DMS 273 (cell line): Measurements from ENCODE around the gene EEA1.
"Not testable (repeated sequence)": the region's sequence is repeated elsewhere in the genome, so short reads cannot be mapped to it uniquely, and the experiment has no call there.

Experiments used
- DNase-seq: peaks from one replicate; lab custom pipeline; 2025; ENCODE audit not compliant: unreplicated experiment; lab: John Stamatoyannopoulos, UW

Gene EEA1

GRCh38 chr12:92814584-92814983 is 114.5 kb downstream of the EEA1 start:
- DNase-seq, result no peak

DNA sequence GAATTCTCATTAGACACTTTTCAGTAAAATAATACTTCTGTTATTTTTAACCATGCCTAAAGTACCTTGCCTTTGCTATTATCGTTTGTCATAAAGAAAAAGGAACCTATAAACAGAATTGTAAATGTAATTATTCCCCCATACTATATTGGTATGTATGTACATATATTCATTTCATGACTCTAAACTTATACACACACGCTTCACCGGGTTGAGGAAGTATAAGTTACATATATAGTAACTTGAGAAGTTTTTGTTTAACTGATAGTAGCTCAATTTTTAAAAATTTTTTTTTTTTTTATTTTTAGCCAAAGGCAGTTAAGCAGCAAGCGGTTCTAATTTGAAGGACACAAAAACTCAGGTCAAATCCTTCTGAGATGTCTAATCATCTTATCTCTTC is 118.7 kb downstream of the EEA1 start:
- no peak for DNase-seq

GRCh38 chr12:92803903-92804302 is 125.2 kb downstream of the EEA1 start:
- no peak for DNase-seq

- no peak for DNase-seq
Measured at GRCh38 chr12:92802906-92803305, 126.2 kb downstream of the EEA1 start.

GRCh38 chr12:92796650-92797049 is 132.4 kb downstream of the EEA1 start:
- no peak for DNase-seq

DNA sequence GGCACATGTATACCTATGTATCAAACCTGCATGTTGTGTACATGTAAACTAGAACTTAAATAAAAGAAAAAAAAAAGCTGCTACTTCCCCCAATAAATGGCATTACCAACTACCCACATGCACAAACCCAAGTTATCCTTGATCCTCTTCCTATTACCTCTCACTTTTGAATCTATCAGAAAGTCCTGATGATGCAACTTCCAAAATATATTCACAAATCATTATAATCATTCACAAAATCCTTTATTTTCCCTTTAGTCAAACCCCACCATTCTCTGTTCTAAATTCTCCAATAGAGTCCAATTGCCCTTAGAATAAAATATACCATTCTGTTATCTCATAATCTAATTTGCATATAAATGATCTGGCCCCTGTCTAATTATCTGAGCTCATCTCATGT is 134.3 kb downstream of the EEA1 start:
- no peak for DNase-seq

DNA sequence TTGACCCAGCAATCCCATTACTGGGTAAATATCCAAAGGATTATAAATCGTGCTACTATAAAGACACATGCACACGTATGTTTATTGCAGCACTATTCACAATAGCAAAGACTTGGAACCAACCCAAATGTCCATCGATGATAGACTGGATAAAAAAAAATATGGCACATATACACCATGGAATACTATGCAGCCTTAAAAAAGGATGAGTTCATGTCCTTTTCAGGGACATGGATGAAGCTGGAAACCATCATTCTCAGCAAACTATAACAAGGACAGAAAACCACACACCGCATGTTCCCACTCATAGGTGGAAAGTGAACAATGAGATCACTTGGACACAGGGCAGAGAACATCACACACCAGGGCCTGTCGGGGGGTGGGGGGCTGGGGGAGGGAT is 134.7 kb downstream of the EEA1 start:
- DNase-seq, result not testable (repeated sequence)

- no peak for DNase-seq
Measured at GRCh38 chr12:92786045-92786444, 143.1 kb downstream of the EEA1 start.

DNA sequence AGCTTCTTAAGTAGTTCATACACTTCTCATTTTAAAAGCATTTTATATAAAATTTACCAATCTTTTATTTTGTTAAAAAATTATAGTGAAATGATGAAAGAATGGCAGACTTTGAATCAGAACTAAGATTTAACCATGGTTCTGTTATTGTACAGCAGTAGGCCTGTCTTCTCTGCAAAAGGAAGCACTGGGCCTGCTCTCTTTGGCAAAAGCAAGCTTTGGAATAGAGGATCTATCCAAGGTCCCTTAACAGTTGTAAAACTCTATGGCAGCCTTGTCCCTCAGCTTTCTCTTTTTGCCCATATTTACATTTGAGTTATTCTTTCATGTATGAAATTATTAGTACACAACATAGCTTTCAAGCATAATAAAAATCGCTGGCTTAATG is 143.5 kb downstream of the EEA1 start:
- DNase-seq, result no peak

DNA sequence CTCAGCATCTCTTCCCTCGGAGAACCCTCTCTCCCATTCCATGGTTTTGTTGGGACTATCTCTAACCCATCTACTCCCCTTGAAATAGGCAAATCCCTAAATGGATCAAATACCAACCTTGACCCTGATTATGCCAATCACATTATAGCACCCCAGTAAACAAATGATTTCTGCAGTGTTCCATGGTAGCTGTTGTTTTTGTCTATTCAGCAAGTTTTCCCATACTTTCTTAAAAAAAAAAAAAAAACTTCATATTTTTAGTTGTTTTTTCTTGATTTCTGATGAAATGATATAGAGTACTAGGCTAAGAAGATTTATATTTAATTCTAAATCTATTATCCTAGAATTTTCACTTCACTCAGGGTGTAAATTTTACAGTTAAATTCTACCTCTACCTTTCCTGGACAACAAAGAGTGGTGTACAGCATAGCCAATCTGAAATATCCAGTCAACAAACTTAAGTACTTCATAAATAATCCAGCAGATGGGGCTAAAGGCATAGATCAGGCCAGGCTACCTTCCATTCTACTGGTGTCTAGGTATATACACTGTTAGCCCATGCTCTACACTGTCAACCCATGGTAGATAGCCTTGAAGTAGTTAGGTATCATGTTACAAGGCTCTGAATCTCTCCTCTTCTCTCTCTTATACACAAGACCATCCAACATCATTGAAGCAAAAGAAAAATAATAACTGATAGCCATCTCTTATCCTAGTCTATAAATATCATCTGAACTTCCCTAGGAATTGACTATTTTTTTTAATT is 144.1 kb downstream of the EEA1 start:
- DNase-seq, result peak; percentile 77

GRCh38 chr12:92784356-92784755 is 144.7 kb downstream of the EEA1 start:
- DNase-seq, result no peak

- no peak for DNase-seq
Measured at GRCh38 chr12:92779902-92780301, 149.2 kb downstream of the EEA1 start.

DNA sequence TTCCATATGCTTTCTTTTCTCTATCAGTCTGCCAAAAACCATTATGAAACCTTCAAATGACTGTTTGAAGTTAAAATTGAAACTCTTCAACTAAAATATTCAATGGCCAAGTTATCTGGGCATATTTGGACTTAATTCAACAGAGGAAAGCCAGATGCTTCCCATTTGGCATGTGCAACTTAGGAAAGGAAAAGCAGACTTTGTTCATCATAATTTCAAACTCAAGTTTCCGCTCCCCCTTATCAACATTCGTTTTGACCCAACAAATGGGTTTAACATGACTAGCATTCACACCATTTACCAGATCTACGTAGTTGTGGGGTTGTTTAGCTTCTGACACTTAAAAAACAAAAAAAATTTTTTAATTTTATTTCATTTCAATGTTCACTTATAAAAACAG is 150.6 kb downstream of the EEA1 start:
- DNase-seq, result no peak

GRCh38 chr12:92775416-92775815 is 153.7 kb downstream of the EEA1 start:
- no peak for DNase-seq

DNA sequence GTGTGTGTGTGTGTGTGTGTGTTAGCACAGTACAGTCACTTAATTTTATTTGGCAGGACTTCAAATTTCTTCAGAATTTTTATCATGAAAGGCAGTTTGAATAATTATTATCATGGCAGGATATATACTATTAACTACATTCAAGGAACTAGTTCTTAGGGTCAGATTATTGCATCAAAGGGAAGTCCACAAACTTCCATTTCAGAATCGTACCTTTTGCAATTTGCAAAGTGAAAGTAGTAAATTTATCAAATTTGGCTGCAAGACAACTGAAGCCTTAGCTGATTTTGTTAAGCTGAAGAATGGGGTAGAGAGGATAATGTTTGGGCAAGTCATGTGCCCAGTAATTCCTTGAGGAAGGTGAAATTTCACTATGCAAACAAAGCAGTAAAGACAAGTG is 158.1 kb downstream of the EEA1 start:
- DNase-seq, result no peak

- no peak for DNase-seq
Measured at GRCh38 chr12:92769124-92769901, 159.8 kb downstream of the EEA1 start.

DNA sequence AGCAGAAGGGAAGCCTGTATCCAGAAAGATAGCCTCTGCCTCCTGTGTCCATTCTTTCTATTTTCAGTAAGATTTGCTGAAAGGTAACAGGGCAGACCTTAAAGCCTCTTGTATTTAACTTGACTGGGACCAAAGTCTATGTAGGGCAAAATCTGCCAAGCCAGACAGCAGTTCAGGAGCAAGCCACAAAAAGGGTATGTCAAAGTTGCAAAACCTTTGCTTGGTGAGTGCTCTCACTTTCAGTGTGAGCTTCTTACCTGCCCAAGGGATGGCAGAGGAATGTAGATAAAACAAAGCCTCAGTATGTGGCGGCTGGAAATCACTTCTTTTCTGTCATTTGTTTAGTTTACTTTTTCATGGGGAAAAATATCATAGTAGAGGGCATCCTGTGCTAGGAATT is 163.2 kb downstream of the EEA1 start:
- DNase-seq, result no peak

GRCh38 chr12:92764831-92765230 is 164.3 kb downstream of the EEA1 start:
- DNase-seq, result no peak

DNA sequence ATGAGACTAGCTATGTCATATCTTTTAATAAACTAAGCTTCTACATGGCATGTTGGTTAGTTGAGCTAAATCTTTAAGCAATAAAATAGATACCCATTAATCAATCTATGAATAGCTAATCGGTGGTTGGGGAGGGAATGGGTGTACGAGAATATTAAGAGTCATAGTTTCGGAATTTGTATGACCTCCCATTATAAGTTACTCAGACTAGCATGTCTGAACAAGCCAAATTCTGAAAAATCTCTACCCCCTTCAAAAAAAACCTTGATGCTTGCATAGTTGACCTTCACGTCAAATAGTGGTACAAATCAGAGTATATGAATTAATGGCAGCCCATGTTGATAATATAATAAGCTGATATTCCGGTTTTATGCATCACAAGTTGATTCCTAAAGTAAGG is 166.3 kb downstream of the EEA1 start:
- no peak for DNase-seq

GRCh38 chr12:92759634-92760268 is 169.3 kb downstream of the EEA1 start:
- DNase-seq, result no peak

DNA sequence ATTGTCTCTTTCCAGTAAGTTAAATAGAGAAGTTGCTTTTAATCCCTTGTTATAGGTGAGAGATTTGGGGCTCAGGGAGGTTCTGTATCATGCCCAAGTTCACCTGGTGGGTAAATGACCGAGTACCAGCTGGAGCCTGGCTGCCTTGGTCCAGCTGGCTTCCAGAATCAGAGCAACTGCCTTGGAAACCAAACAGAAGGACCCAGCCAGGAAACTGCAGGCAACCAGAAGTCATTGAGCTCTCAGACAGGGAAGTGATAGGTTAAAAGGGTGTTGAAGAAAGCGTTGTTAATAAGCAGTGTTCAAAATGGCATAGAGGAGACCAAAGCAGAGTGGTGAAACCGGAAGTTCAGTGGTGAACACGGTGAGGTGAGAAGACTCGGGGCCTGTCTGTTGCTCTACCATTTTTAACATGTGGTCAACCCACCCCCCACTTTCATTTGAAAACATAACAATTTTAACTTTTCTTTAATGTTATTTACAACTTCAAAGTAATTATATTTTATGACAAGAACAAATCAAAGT is 171.4 kb downstream of the EEA1 start:
- DNase-seq, result no peak
